ENCODE data around the gene ATP6V1C2.

- TF ChIP-seq, protein P1, sequence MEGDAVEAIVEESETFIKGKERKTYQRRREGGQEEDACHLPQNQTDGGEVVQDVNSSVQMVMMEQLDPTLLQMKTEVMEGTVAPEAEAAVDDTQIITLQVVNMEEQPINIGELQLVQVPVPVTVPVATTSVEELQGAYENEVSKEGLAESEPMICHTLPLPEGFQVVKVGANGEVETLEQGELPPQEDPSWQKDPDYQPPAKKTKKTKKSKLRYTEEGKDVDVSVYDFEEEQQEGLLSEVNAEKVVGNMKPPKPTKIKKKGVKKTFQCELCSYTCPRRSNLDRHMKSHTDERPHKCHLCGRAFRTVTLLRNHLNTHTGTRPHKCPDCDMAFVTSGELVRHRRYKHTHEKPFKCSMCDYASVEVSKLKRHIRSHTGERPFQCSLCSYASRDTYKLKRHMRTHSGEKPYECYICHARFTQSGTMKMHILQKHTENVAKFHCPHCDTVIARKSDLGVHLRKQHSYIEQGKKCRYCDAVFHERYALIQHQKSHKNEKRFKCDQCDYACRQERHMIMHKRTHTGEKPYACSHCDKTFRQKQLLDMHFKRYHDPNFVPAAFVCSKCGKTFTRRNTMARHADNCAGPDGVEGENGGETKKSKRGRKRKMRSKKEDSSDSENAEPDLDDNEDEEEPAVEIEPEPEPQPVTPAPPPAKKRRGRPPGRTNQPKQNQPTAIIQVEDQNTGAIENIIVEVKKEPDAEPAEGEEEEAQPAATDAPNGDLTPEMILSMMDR (IDR thresholded peaks at IDR 0.05; ENCODE audit: insufficient read depth, low read depth, low read length): no peak
- TF ChIP-seq EZH2 (IDR thresholded peaks at IDR 0.05; ENCODE audit: insufficient read depth, low read length): no peak
These were observed 107.9 kb downstream of the ATP6V1C2 start for GRCh38 chr2:10829299-10829698.
